H1 (cell line): ENCODE measurements around the gene WLS. TPM values are rescaled to one million over a fixed set of nuclear protein-coding genes. Genes with fewer than 3 reads are reported as not detected.

Experiments
- CTCF ChIA-PET: fragments of 300-600 bp; sonication (Branson Sonifier 250); formaldehyde crosslinking; loops from one replicate; lab custom pipeline; 2021; ENCODE audit not compliant: partially characterized antibody; lab: Charles Lee
- POLR2A ChIA-PET: fragments of 300-600 bp; sonication (Branson Sonifier 250); formaldehyde crosslinking; loops from one replicate; lab custom pipeline; 2021; ENCODE audit warnings: inconsistent platforms; ENCODE audit not compliant: partially characterized antibody; lab: Charles Lee
- DNase-seq, 2 experiments: peaks; one replicate each; pipeline versions ENCODE4 v3.0.0 to v3.0.0-alpha.2; 2010 to 2022; ENCODE audit warnings: low spot score in 2 of 2, low read depth in 1 of 2, mixed read lengths in 1 of 2
- FAIRE-seq: peaks from 2 replicates; lab custom pipeline; 2011; peaks lifted over from hg19 to GRCh38; lab: Jason Lieb, UNC
- H2AFZ ChIP-seq: 2 replicates; pipeline ENCODE4 v1.8.1; 2012; ENCODE audit warnings: low read length, inconsistent platforms
- H2AK5ac ChIP-seq: 2 replicates; pipeline ENCODE4 v1.6.1; 2013; ENCODE audit warnings: low read depth, low read length
- H2BK120ac ChIP-seq: replicated peaks from 2 replicates; pipeline ENCODE3; 2013; ENCODE audit warnings: low read depth, low read length, inconsistent platforms
- H2BK12ac ChIP-seq: 2 replicates; pipeline ENCODE4 v1.6.1; 2013; ENCODE audit warnings: low read depth, low read length
- H2BK15ac ChIP-seq: 2 replicates; pipeline ENCODE4 v1.6.1; 2013; ENCODE audit warnings: low read length
- H2BK20ac ChIP-seq: 2 replicates; pipeline ENCODE4 v1.6.1; 2013; ENCODE audit warnings: low read length
- H2BK5ac ChIP-seq: 2 replicates; pipeline ENCODE4 v1.6.1; 2013; ENCODE audit warnings: low read depth, low read length
- H3K14ac ChIP-seq: 2 replicates; pipeline ENCODE4 v1.6.1; 2013; ENCODE audit warnings: inconsistent platforms; ENCODE audit not compliant: insufficient read length
- H3K18ac ChIP-seq: 2 replicates; pipeline ENCODE4 v1.6.1; 2013; ENCODE audit warnings: low read length; ENCODE audit errors: extremely low read depth
- H3K23ac ChIP-seq: 2 replicates; pipeline ENCODE4 v1.6.1; 2013; ENCODE audit warnings: inconsistent platforms; ENCODE audit not compliant: insufficient read length
- H3K23me2 ChIP-seq: 2 replicates; pipeline ENCODE4 v1.6.1; 2013; ENCODE audit warnings: low read depth, low read length
- H3K27ac ChIP-seq: 2 replicates; pipeline ENCODE4 v1.6.1; 2011; ENCODE audit warnings: low read depth, low read length, inconsistent platforms
- H3K27me3 ChIP-seq, 4 experiments: replicated peaks in 1 of 4; 1 replicate in 1 of 4; 2 replicates in 3 of 4; pipeline versions ENCODE4 v1.6.1 to v1.8.1; 2011 to 2013; ENCODE audit warnings: low read length in 3 of 4, mild to moderate bottlenecking in 3 of 4, inconsistent platforms in 2 of 4, mixed read lengths in 2 of 4, moderate library complexity in 1 of 4; ENCODE audit not compliant: control insufficient read depth in 3 of 4, insufficient read depth in 3 of 4; ENCODE audit errors: extremely low read depth in 1 of 4
- H3K36me3 ChIP-seq, 4 experiments: 2 replicates each; pipeline versions ENCODE4 v1.6.1 to v1.8.1; 2011 to 2013; ENCODE audit warnings: mild to moderate bottlenecking in 4 of 4, low read length in 3 of 4, moderate library complexity in 2 of 4, control low read depth in 1 of 4, inconsistent platforms in 1 of 4; ENCODE audit not compliant: insufficient read depth in 4 of 4, control insufficient read depth in 2 of 4
- H3K4ac ChIP-seq: replicated peaks from 2 replicates; pipeline ENCODE3; 2013; ENCODE audit warnings: low read length, low read depth, mixed read lengths, inconsistent platforms; ENCODE audit not compliant: insufficient read length
- H3K4me1 ChIP-seq, 4 experiments: replicated peaks in 1 of 4; 1 replicate in 1 of 4; 2 replicates in 3 of 4; pipeline versions ENCODE4 v1.6.1 to v1.8.1; 2011 to 2013; ENCODE audit warnings: low read length in 3 of 4, inconsistent platforms in 2 of 4, mixed read lengths in 1 of 4; ENCODE audit not compliant: insufficient read depth in 4 of 4, control insufficient read depth in 3 of 4
- H3K4me2 ChIP-seq, 2 experiments: 2 replicates each; pipeline versions ENCODE4 v1.6.1 to v1.8.1; 2011 to 2013; ENCODE audit warnings: low read depth in 2 of 2, low read length in 2 of 2, control low read depth in 1 of 2, inconsistent platforms in 1 of 2, mild to moderate bottlenecking in 1 of 2; ENCODE audit not compliant: insufficient read depth in 1 of 2
- H3K4me3 ChIP-seq, 4 experiments: fragments of 200-600, 300-600 bp in 1 of 4; sonication (generic), shearing (Covaris generic), sonication (Bioruptor Twin) in 1 of 4; 2 replicates each; pipeline versions ENCODE4 v1.5.1 to v1.8.1; 2011 to 2016; ENCODE audit warnings: low read length in 4 of 4, low read depth in 3 of 4, control low read depth in 2 of 4, inconsistent platforms in 2 of 4, mild to moderate bottlenecking in 2 of 4, mixed read lengths in 1 of 4, moderate library complexity in 1 of 4; ENCODE audit not compliant: insufficient read depth in 2 of 4; ENCODE audit errors: extremely low read depth in 1 of 4
- H3K56ac ChIP-seq: replicated peaks from 2 replicates; pipeline ENCODE3; 2013; ENCODE audit warnings: low read depth, mild to moderate bottlenecking, mixed read lengths, low read length, inconsistent platforms; ENCODE audit not compliant: insufficient read length
- H3K79me1 ChIP-seq: 2 replicates; pipeline ENCODE4 v1.6.1; 2013; ENCODE audit warnings: low read depth, low read length, control low read depth
- H3K79me2 ChIP-seq, 2 experiments: 2 replicates each; pipeline versions ENCODE4 v1.6.1 to v1.8.1; 2012 to 2013; ENCODE audit warnings: low read length in 2 of 2, mild to moderate bottlenecking in 2 of 2, inconsistent platforms in 1 of 2; ENCODE audit not compliant: insufficient read depth in 2 of 2, control insufficient read depth in 1 of 2
- H3K9ac ChIP-seq, 4 experiments: replicated peaks in 1 of 4; 1 replicate in 1 of 4; 2 replicates in 3 of 4; pipeline versions ENCODE4 v1.6.1 to v1.8.1; 2011 to 2013; ENCODE audit warnings: low read depth in 3 of 4, low read length in 3 of 4, control low read depth in 2 of 4, mild to moderate bottlenecking in 2 of 4, moderate library complexity in 2 of 4, inconsistent platforms in 1 of 4; ENCODE audit errors: extremely low read depth in 1 of 4
- H3K9me3 ChIP-seq, 2 experiments: 2 replicates each; pipeline versions ENCODE4 v1.6.1 to v1.8.1; 2012 to 2013; ENCODE audit warnings: mild to moderate bottlenecking in 2 of 2, moderate library complexity in 2 of 2, control low read depth in 1 of 2, inconsistent platforms in 1 of 2, low read depth in 1 of 2, low read length in 1 of 2, mixed read lengths in 1 of 2; ENCODE audit not compliant: insufficient read depth in 2 of 2
- H4K20me1 ChIP-seq, 2 experiments: replicated peaks in 1 of 2; 2 replicates each; pipeline versions ENCODE3 to v1.8.1; 2011 to 2013; ENCODE audit warnings: inconsistent platforms in 2 of 2, low read length in 2 of 2, mild to moderate bottlenecking in 1 of 2; ENCODE audit not compliant: insufficient read depth in 2 of 2, control insufficient read depth in 1 of 2
- H4K5ac ChIP-seq: 2 replicates; pipeline ENCODE4 v1.6.1; 2013; ENCODE audit warnings: low read length, low read depth, mixed read lengths, inconsistent platforms; ENCODE audit not compliant: insufficient read length
- H4K8ac ChIP-seq: 2 replicates; pipeline ENCODE4 v1.8.0; 2013; ENCODE audit warnings: mild to moderate bottlenecking, moderate library complexity, low read length, inconsistent platforms; ENCODE audit not compliant: insufficient read depth; ENCODE audit errors: extremely low read depth
- H4K91ac ChIP-seq: replicated peaks from 2 replicates; pipeline ENCODE3; 2013; ENCODE audit warnings: low read length, mixed read lengths, inconsistent platforms; ENCODE audit not compliant: insufficient read length
- GTF2F1 ChIP-seq: IDR thresholded peaks from 2 replicates; pipeline ENCODE4 v1.6.1; 2012; ENCODE audit warnings: low read depth, low read length, improper control_type of control experiment, borderline replicate concordance
- NRF1 ChIP-seq: IDR thresholded peaks from 2 replicates; pipeline ENCODE4 v1.6.1; 2011; ENCODE audit warnings: mild to moderate bottlenecking, low read depth, low read length, improper control_type of control experiment
- RAD21 ChIP-seq, 2 experiments: IDR thresholded peaks in 1 of 2; conservative IDR thresholded peaks in 1 of 2; 2 replicates each; pipeline ENCODE4 v1.6.1; 2011; ENCODE audit warnings: low read depth in 2 of 2, low read length in 2 of 2, improper control_type of control experiment in 1 of 2, inconsistent platforms in 1 of 2, mild to moderate bottlenecking in 1 of 2, moderate library complexity in 1 of 2
- SUZ12 ChIP-seq: fragments of 200-600 bp; sonication (generic); IDR thresholded peaks from 2 replicates; pipeline ENCODE4 v1.6.1; 2012; ENCODE audit warnings: mild to moderate bottlenecking, inconsistent platforms, low read length, moderate library complexity, mixed read lengths
- TAF1 ChIP-seq: IDR thresholded peaks from 2 replicates; pipeline ENCODE4 v1.6.1; 2011; ENCODE audit warnings: mild to moderate bottlenecking, low read depth, low read length
- WGBS, 2 experiments: shearing (Covaris generic) in 1 of 2; methylation state at CpG; one replicate each; pipeline versions ENCODE4 v1.1.6 to v1.1.7; 2013 to 2015; ENCODE audit warnings: low lambda C conversion rate in 2 of 2, mixed read lengths in 2 of 2, inconsistent platforms in 1 of 2, low coverage in 1 of 2, missing lambda C conversion rate in 1 of 2; ENCODE audit not compliant: insufficient replicate concordance in 2 of 2, insufficient coverage in 1 of 2, insufficient read length in 1 of 2; ENCODE audit errors: extremely low coverage in 1 of 2, missing lambda C conversion rate in 1 of 2; 5-methylcytosine and 5-hydroxymethylcytosine counted together
- polyA plus RNA-seq, 7 experiments: library from polyadenylated mRNA; depleted of rRNA in 3 of 7; stranded (reverse) in 5 of 7; unstranded in 2 of 7; fragments of >200 nt in 5 of 7; fragments of 200-250 nt in 2 of 7; gene quantifications; 1 replicate in 5 of 7; 2 replicates in 1 of 7; 4 replicates in 1 of 7; pipeline versions ENCODE4 v1.2.1 to v1.2.3, GENCODE V29; 2011 to 2013; ENCODE audit warnings: missing spikeins in 2 of 7, mixed read lengths in 2 of 7
- total RNA-seq: library from RNA; stranded (reverse); fragmentation: NEBNext Ultra II Directional; extraction: Animal tissue kit (Norgen Biotek cat#: 25700); gene quantifications from 2 replicates; pipeline ENCODE4 v1.2.1, GENCODE V29; 2021

Gene WLS
- total and polyA plus RNA-seq, 2 of the 8 experiments (the other 6 are each of a cell fraction or from before 2014, with no cell fraction given): 1.2 to 2.7 TPM

- H3K23ac ChIP-seq: no peak overlapping the region
- CTCF ChIA-PET: interaction anchor here (0.6 kb wide), 1 partner anchor 16 kb away, joined by 3 read pairs; no protein-coding TSS in a partner anchor
- H3K56ac ChIP-seq: no peak overlapping the region
- no peak for FAIRE-seq
- H3K4me2 ChIP-seq: no peak overlapping the region
- no peak overlapping the region for H2BK15ac ChIP-seq
- TF ChIP-seq GTF2F1: no peak
- no peak for TF ChIP-seq RAD21 (IDR thresholded peaks at IDR 0.05 in 1 of 2, conservative IDR thresholded peaks at IDR 0.05 in 1 of 2; ENCODE audit: low read depth in 2 of 2, low read length in 2 of 2)
- TF ChIP-seq TAF1: no peak
- no peak for TF ChIP-seq SUZ12
- TF ChIP-seq NRF1: no peak
- TF ChIP-seq, all 59 proteins: peak for 0
- H4K5ac ChIP-seq: no peak overlapping the region
- 77% methylated on average over 2 of the region's 2 CpGs; no CpG with 5 or more reads in 1 of the 2 experiments for WGBS, 2 experiments
- no peaks in the 10 kb centered on the region for H3K23me2 ChIP-seq
- no peak overlapping the region for H2AK5ac ChIP-seq
- H2BK120ac ChIP-seq: no peak overlapping the region
- H3K4me3 ChIP-seq: no peak overlapping the region
- H2BK5ac ChIP-seq: no peak overlapping the region
- no peaks in the 10 kb centered on the region for H3K79me2 ChIP-seq
- H3K9ac ChIP-seq: no peak overlapping the region
- H3K14ac ChIP-seq: no peak overlapping the region
- POLR2A ChIA-PET: no interaction called here
- no peak overlapping the region for H3K4ac ChIP-seq
- no peaks in the 10 kb centered on the region for H3K36me3 ChIP-seq
- H2BK12ac ChIP-seq: no peak overlapping the region
- no peak overlapping the region for H4K8ac ChIP-seq
- H3K79me1 ChIP-seq: no peaks in the 10 kb centered on the region
- no peak overlapping the region for H3K27ac ChIP-seq
- no peak for DNase-seq
- no peak overlapping the region for H2AFZ ChIP-seq
- H4K20me1 ChIP-seq: no peaks in the 10 kb centered on the region
- no peaks in the 10 kb centered on the region for H3K9me3 ChIP-seq
- no peak overlapping the region for H4K91ac ChIP-seq
- H3K18ac ChIP-seq: no peak overlapping the region
- H2BK20ac ChIP-seq: no peak overlapping the region
- peaks cover 1 to 7% (median 6%) of the 10 kb centered on the region in 4 experiments; a peak in 5 of 7 replicates for H3K4me1 ChIP-seq
- H3K27me3 ChIP-seq: no peaks in the 10 kb centered on the region
These were observed 96.1 kb downstream of the WLS start for GRCh38 chr1:68136187-68136586.
